Epithelial cell of esophagus (primary cell): ENCODE data around the gene OPALIN.

Experiments used
- DNase-seq: peaks from one replicate; pipeline ENCODE4 v3.0.0; 2010; ENCODE audit warnings: low read depth
- H3K4me3 ChIP-seq: 2 replicates; pipeline ENCODE4 v1.5.1; 2011; ENCODE audit warnings: mild to moderate bottlenecking, low read length, control low read depth
- CTCF ChIP-seq: IDR thresholded peaks from 2 replicates; pipeline ENCODE4 v1.5.1; 2011; ENCODE audit warnings: low read depth, mild to moderate bottlenecking, low read length, control low read depth, inconsistent platforms; ENCODE audit not compliant: insufficient read depth; ENCODE audit errors: missing control alignments

Gene OPALIN

GRCh38 chr10:96357038-96357620 is 1.7 kb downstream of the OPALIN start:
- DNase-seq = no peak
- TF ChIP-seq CTCF = no peak
- H3K4me3 ChIP-seq = no peak overlapping the region

- no peak for TF ChIP-seq CTCF
- DNase-seq = no peak
- H3K4me3 ChIP-seq = no peak overlapping the region
These were observed 6.2 kb downstream of the OPALIN start for GRCh38 chr10:96352582-96352981.

GRCh38 chr10:96352027-96352426 is 6.8 kb downstream of the OPALIN start:
- H3K4me3 ChIP-seq = no peak overlapping the region
- no peak for TF ChIP-seq CTCF
- no peak for DNase-seq

- DNase-seq = no peak
- no peak overlapping the region for H3K4me3 ChIP-seq
These were observed 12.5 kb downstream of the OPALIN start for GRCh38 chr10:96346295-96346694.

GRCh38 chr10:96345222-96345621 is 13.6 kb downstream of the OPALIN start:
- no peak for TF ChIP-seq CTCF
- DNase-seq = no peak
- H3K4me3 ChIP-seq = no peak overlapping the region

More at GRCh38 chr10:96346295-96346694, 12.5 kb downstream of the OPALIN start:
- TF ChIP-seq CTCF = no peak

- no peak overlapping the region for H3K4me3 ChIP-seq
- no peak for DNase-seq
- TF ChIP-seq CTCF = no peak
These were observed 14.6 kb downstream of the OPALIN start for GRCh38 chr10:96344178-96344577.

- H3K4me3 ChIP-seq = no peak overlapping the region
- TF ChIP-seq CTCF = no peak
These were observed 16.4 kb downstream of the OPALIN start for GRCh38 chr10:96342402-96342801.

More at GRCh38 chr10:96342402-96342801, 16.4 kb downstream of the OPALIN start:
- DNase-seq = no peak
